Thoracic aorta (tissue), 2 donors: ENCODE measurements around the gene PAK5. TPM values are rescaled to one million over a fixed set of nuclear protein-coding genes. Genes with fewer than 3 reads are reported as not detected.

Experiments used
- ATAC-seq: fragments of 150-250 bp; one replicate; pipeline ENCODE4 v1.8.0; 2017; ENCODE audit warnings: low read depth; ENCODE audit not compliant: insufficient number of reproducible peaks, low FRiP score
- DNase-seq: peaks from one replicate; pipeline ENCODE4 v3.0.0-alpha.2; 2020; ENCODE audit warnings: low spot score
- H3K27ac ChIP-seq, 2 donors: fragments of 200-600 bp; sonication (generic); 1 replicate in 1 of 2; 2 replicates in 1 of 2; pipeline ENCODE4 v1.5.1; 2016; ENCODE audit warnings: mild to moderate bottlenecking in 2 of 2, moderate library complexity in 2 of 2
- H3K27me3 ChIP-seq: fragments of 200-600 bp; sonication (generic); replicated peaks from 2 replicates; pipeline ENCODE4 v1.6.0; 2016; ENCODE audit warnings: mild to moderate bottlenecking; ENCODE audit not compliant: insufficient read depth
- H3K36me3 ChIP-seq: fragments of 200-600 bp; sonication (generic); one replicate; pipeline ENCODE4 v1.5.1; 2016
- H3K4me1 ChIP-seq, 2 donors: fragments of 200-600 bp; sonication (generic); 1 replicate in 1 of 2; 2 replicates in 1 of 2; pipeline versions ENCODE4 v1.5.1 to v1.6.0; 2016; ENCODE audit warnings: low read depth in 2 of 2, mild to moderate bottlenecking in 1 of 2; ENCODE audit not compliant: control insufficient read depth in 1 of 2
- H3K4me3 ChIP-seq: fragments of 200-600 bp; sonication (generic); 2 replicates; pipeline ENCODE4 v1.5.1; 2016; ENCODE audit warnings: mild to moderate bottlenecking
- H3K9me3 ChIP-seq: fragments of 200-600 bp; sonication (generic); 2 replicates; pipeline ENCODE4 v1.5.1; 2016
- total RNA-seq, 2 donors: library from RNA; depleted of rRNA; stranded (reverse); fragments of >200 nt; gene quantifications; one replicate each; pipeline versions ENCODE4 v1.1.0 to v1.2.3, GENCODE V29; 2016
- TF ChIP-seq, protein P1 (sequence below): fragments of 200-600 bp; sonication (generic); IDR thresholded peaks from one replicate; pipeline ENCODE4 v1.5.1; 2019; ENCODE audit warnings: antibody characterized with exemption

PAK5 gene
- total RNA-seq, 2 donors from 2014 or later = not detected

DNA sequence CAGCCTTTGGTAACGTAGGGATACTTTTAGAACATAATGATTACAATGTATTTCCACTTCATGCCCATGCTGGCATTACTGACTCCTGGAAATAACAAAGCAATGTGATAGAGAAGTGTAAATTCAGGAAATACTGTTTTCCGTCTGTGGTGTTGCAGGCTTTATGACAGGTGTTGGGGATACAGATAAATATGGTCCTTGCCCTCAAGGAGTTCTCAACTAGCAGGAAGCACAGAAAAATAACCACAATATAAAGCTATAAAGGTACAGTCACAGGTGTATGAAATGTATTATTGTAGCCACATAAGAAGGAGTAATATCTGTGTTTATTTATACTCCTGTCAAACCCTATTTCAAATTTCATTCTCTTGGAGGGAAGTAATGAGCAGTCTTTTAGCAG is 337.4 kb downstream of the PAK5 start:
- Histone ChIP-seq H3K36me3 (no peaks in the 10 kb centered on the region), H3K9me3 (no peaks in the 10 kb centered on the region), H3K4me3 (no peak overlapping the region), H3K4me1 (peaks cover 0 to 4% of the 10 kb centered on the region in 2 donors), H3K27me3 (no peaks in the 10 kb centered on the region), H3K27ac (no peak overlapping the region)
- ATAC-seq (no peak), DNase-seq (no peak)
- TF ChIP-seq, protein P1, sequence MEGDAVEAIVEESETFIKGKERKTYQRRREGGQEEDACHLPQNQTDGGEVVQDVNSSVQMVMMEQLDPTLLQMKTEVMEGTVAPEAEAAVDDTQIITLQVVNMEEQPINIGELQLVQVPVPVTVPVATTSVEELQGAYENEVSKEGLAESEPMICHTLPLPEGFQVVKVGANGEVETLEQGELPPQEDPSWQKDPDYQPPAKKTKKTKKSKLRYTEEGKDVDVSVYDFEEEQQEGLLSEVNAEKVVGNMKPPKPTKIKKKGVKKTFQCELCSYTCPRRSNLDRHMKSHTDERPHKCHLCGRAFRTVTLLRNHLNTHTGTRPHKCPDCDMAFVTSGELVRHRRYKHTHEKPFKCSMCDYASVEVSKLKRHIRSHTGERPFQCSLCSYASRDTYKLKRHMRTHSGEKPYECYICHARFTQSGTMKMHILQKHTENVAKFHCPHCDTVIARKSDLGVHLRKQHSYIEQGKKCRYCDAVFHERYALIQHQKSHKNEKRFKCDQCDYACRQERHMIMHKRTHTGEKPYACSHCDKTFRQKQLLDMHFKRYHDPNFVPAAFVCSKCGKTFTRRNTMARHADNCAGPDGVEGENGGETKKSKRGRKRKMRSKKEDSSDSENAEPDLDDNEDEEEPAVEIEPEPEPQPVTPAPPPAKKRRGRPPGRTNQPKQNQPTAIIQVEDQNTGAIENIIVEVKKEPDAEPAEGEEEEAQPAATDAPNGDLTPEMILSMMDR = no peak

DNA sequence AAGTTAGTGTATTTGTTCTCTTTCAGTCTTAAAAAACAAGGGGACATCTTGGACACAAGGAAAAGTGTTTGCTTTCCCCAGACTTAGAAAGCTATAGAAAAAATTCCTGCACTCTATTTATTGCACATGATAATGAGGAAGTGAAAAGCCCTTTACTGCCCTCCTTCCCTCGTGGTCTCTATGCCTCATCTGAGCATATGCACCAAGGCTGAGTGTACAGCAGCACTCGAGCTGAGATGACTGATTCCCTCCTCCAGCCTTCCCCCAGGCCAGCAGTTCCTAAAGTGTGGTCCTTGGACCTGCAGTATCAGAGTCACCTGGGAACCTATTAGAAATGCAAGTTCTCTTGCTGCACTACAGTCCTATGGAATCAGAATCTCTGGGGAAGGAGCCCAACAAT is 338.8 kb downstream of the PAK5 start:
- Histone ChIP-seq H3K4me1 (no peaks in the 10 kb centered on the region), H3K27ac (no peak overlapping the region), H3K9me3 (no peaks in the 10 kb centered on the region), H3K27me3 (no peaks in the 10 kb centered on the region), H3K4me3 (no peak overlapping the region), H3K36me3 (no peaks in the 10 kb centered on the region)
- ATAC-seq = no peak
- DNase-seq = no peak
- TF ChIP-seq, protein P1 = no peak

- Histone ChIP-seq H3K9me3 (no peaks in the 10 kb centered on the region), H3K27me3 (no peaks in the 10 kb centered on the region), H3K27ac (no peak overlapping the region), H3K4me3 (no peak overlapping the region), H3K4me1 (no peaks in the 10 kb centered on the region), H3K36me3 (no peaks in the 10 kb centered on the region)
- DNase-seq (no peak), ATAC-seq (no peak)
- TF ChIP-seq, protein P1 = no peak
These were observed 339.6 kb downstream of the PAK5 start for GRCh38 chr20:9499126-9499899.

DNA sequence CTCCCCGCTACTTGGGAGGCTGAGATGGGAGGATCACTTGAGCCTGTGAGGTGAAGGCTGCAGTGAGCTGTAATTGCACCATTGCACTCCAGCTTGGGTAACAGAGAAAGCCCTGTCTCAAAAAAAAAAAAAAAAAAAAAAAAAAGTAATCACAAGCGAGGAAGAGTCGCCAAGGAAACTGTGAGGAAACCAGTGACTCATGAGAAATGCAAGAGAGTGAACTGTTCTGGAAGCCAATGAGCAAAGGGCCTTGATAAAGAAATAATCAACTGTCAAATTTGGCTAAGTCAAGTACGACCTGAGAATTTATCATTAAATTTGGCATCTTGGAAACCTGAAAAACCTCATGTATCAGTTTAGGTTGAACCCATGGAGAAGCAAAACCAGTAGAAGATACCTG is 340.6 kb downstream of the PAK5 start:
- ATAC-seq = no peak
- peaks cover 2 to 8% of the 10 kb centered on the region in 2 donors for H3K4me1 ChIP-seq
- H3K4me3 ChIP-seq = no peak overlapping the region
- DNase-seq = no peak
- H3K27me3 ChIP-seq = no peaks in the 10 kb centered on the region
- TF ChIP-seq, protein P1 = no peak
- no peak overlapping the region for H3K27ac ChIP-seq
- H3K36me3 ChIP-seq = no peaks in the 10 kb centered on the region
- H3K9me3 ChIP-seq = no peaks in the 10 kb centered on the region

GRCh38 chr20:9496155-9496554 is 342.7 kb downstream of the PAK5 start:
- Histone ChIP-seq H3K4me3 (no peak overlapping the region), H3K27ac (no peak overlapping the region), H3K27me3 (no peaks in the 10 kb centered on the region), H3K36me3 (no peaks in the 10 kb centered on the region), H3K9me3 (no peaks in the 10 kb centered on the region), H3K4me1 (peaks cover 8 to 27% of the 10 kb centered on the region in 2 donors)
- ATAC-seq (no peak), DNase-seq (no peak)
- TF ChIP-seq, protein P1 = no peak
